Skeletal muscle cell (primary cell): ENCODE data around the gene RALY.
"Not testable (repeated sequence)": the region's sequence is repeated elsewhere in the genome, so short reads cannot be mapped to it uniquely, and the experiment has no call there.

ENCODE experiments used
- DNase-seq: peaks from one replicate; pipeline ENCODE4 v3.0.0-alpha.2; 2010; ENCODE audit warnings: low read depth
- H3K4me3 ChIP-seq: 2 replicates; pipeline ENCODE4 v1.5.1; 2011; ENCODE audit warnings: low read depth, mild to moderate bottlenecking, control low read depth, low read length, moderate library complexity

The RALY gene

GRCh38 chr20:34115232-34115631 lies 121.5 kb downstream of the RALY start:
- DNase-seq: no peak
- no peak overlapping the region for H3K4me3 ChIP-seq

GRCh38 chr20:34120213-34120612 lies 126.5 kb downstream of the RALY start:
- no peak overlapping the region for H3K4me3 ChIP-seq
- DNase-seq: no peak

GRCh38 chr20:34122274-34122980 lies 128.7 kb downstream of the RALY start:
- no peak overlapping the region for H3K4me3 ChIP-seq
- no peak for DNase-seq

GRCh38 chr20:34123309-34123708 lies 129.6 kb downstream of the RALY start:
- no peak overlapping the region for H3K4me3 ChIP-seq
- no peak for DNase-seq

GRCh38 chr20:34124469-34125249 lies 130.9 kb downstream of the RALY start:
- H3K4me3 ChIP-seq: no peak overlapping the region
- DNase-seq: no peak

GRCh38 chr20:34127792-34128191 lies 134.1 kb downstream of the RALY start:
- no peak for DNase-seq
- H3K4me3 ChIP-seq: no peak overlapping the region

GRCh38 chr20:34129518-34130162 lies 135.9 kb downstream of the RALY start:
- DNase-seq: no peak
- no peak overlapping the region for H3K4me3 ChIP-seq

- no peak overlapping the region for H3K4me3 ChIP-seq
- DNase-seq: no peak
These were observed 137.8 kb downstream of the RALY start for GRCh38 chr20:34131491-34131890.

GRCh38 chr20:34132491-34132890 lies 138.8 kb downstream of the RALY start:
- not testable (repeated sequence) for DNase-seq, H3K4me3 ChIP-seq

- H3K4me3 ChIP-seq: not testable (repeated sequence)
These were observed 139.2 kb downstream of the RALY start for GRCh38 chr20:34132943-34133342.

GRCh38 chr20:34133365-34133860 lies 139.7 kb downstream of the RALY start:
- not testable (repeated sequence) for DNase-seq, H3K4me3 ChIP-seq

More at GRCh38 chr20:34132943-34133342, 139.2 kb downstream of the RALY start:
- DNase-seq: not testable (repeated sequence)
